ENCODE data around the gene BRAF. TPM values are rescaled to one million over a fixed set of nuclear protein-coding genes. Genes with fewer than 3 reads are reported as not detected.
"Not testable (repeated sequence)": the region's sequence is repeated elsewhere in the genome, so short reads cannot be mapped to it uniquely, and the experiment has no call there.

Gene BRAF
- total RNA-seq, 2 donors from 2014 or later, result 30.8 to 52.9 TPM

- DNase-seq (ENCODE audit: low spot score), result no peak
Measured at GRCh38 chr7:140863184-140863583, 61.5 kb downstream of the BRAF start.

DNA sequence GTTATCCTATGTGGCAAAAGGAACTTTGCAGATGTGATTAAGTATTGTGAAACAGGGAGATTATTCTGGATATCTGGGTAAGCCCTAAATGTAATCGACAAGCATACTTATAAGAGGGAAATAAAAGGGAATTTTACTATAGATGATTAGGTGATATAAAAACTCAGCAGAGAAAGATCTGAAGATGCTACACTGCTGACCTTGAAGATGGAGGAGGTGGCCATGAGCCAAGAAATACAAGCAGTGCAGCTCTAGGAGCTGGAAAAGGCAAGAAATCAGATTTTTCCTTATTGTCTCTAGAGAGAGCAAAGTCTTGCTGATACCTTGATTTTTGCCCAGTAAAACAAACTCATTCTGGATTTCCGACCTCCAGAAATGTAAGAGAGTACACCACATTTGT is 67.7 kb downstream of the BRAF start:
- intact Hi-C loops (cut with DNase I), result no loop called here
- 83% methylated on average over 2 of the region's 2 CpGs for WGBS
- TF ChIP-seq POLR2A (IDR thresholded peaks at IDR 0.05) (no peak), CTCF (IDR thresholded peaks at IDR 0.05) (no peak), POLR2AphosphoS5 (IDR thresholded peaks at IDR 0.05) (no peak)

More at GRCh38 chr7:140863184-140863583, 61.5 kb downstream of the BRAF start:
- Histone ChIP-seq H3K27me3 (replicated peaks; ENCODE audit: insufficient read depth) (no peaks in the 10 kb centered on the region), H3K9me3 (no peaks in the 10 kb centered on the region), H3K27ac (no peak overlapping the region), H3K36me3 (no peaks in the 10 kb centered on the region), H3K4me1 (replicated peaks) (no peaks in the 10 kb centered on the region), H3K4me3 (no peak overlapping the region)
- 89% methylated on average over 2 of the region's 2 CpGs for WGBS
- intact Hi-C loops (cut with DNase I), result no loop called here
- TF ChIP-seq POLR2A (IDR thresholded peaks at IDR 0.05) (no peak), CTCF (IDR thresholded peaks at IDR 0.05) (no peak), POLR2AphosphoS5 (IDR thresholded peaks at IDR 0.05) (no peak)

GRCh38 chr7:140841166-140841715 is 83.5 kb downstream of the BRAF start:
- H3K27ac ChIP-seq, result no peak overlapping the region
- intact Hi-C loops (cut with DNase I), result no loop called here
- TF ChIP-seq CTCF (IDR thresholded peaks at IDR 0.05) (no peak), POLR2AphosphoS5 (IDR thresholded peaks at IDR 0.05) (no peak), POLR2A (IDR thresholded peaks at IDR 0.05) (no peak)
- H3K4me1 ChIP-seq (replicated peaks), result no peaks in the 10 kb centered on the region
- H3K4me3 ChIP-seq, result no peak overlapping the region
- no peaks in the 10 kb centered on the region for H3K27me3 ChIP-seq (replicated peaks; ENCODE audit: insufficient read depth)
- DNase-seq (ENCODE audit: low spot score), result no peak
- 83% methylated on average over 1 of the region's 1 CpG for WGBS
- no peaks in the 10 kb centered on the region for H3K9me3 ChIP-seq
- no peaks in the 10 kb centered on the region for H3K36me3 ChIP-seq

More for the DNA sequence above, 67.7 kb downstream of the BRAF start:
- Histone ChIP-seq H3K27me3 (replicated peaks; ENCODE audit: insufficient read depth) (no peaks in the 10 kb centered on the region), H3K4me3 (no peak overlapping the region), H3K4me1 (replicated peaks) (no peaks in the 10 kb centered on the region), H3K27ac (no peak overlapping the region), H3K36me3 (no peaks in the 10 kb centered on the region), H3K9me3 (no peaks in the 10 kb centered on the region)
- no peak for DNase-seq (ENCODE audit: low spot score)

DNA sequence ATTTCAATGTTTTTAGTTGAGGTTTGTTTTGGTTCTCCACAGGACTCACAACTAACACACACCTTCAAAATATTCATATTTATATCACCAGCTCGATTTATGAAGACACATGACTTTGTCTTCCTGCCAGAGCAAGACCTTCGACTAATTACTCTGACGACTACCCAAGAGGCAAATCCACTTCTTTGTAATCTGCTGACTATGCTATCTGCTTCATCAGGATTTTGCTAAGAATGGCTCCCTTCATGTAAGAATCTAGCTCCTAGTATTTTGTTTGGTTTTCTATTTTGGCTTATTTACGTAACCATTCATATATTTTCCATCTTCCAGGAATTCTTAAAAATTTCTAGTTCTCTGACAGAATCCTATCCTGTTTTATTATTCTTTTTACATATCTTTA is 93.0 kb downstream of the BRAF start:
- Histone ChIP-seq H3K36me3 (no peaks in the 10 kb centered on the region), H3K4me1 (replicated peaks) (no peaks in the 10 kb centered on the region), H3K27me3 (replicated peaks; ENCODE audit: insufficient read depth) (no peaks in the 10 kb centered on the region), H3K9me3 (no peaks in the 10 kb centered on the region), H3K27ac (no peak overlapping the region), H3K4me3 (no peak overlapping the region)
- intact Hi-C loops (cut with DNase I), result no loop called here
- no peak for TF ChIP-seq POLR2A (IDR thresholded peaks at IDR 0.05)
- WGBS, result 93% methylated on average over 4 of the region's 4 CpGs
- no peak for DNase-seq (ENCODE audit: low spot score)

DNA sequence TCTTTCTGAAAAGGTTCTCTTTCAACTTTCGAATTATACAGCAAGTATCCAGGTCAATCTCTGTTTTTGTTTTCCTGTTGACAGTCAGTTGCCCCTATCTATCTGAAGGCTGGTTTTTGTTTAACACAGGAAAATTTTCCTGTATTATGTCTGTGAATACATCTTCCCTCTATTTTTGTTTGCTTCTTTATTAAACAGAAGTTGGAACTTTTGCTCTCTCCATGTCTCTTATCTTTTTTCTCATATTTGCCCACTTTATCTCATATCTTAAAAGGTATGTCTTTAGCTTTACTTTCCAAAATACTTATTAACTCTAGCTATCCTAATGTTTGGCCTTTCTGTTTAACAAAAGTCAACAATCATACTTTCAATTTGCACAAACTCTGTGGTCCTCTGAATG is 95.0 kb downstream of the BRAF start:
- intact Hi-C loops (cut with DNase I), result no loop called here
- no peak overlapping the region for H3K4me3 ChIP-seq
- no peak for DNase-seq (ENCODE audit: low spot score)
- TF ChIP-seq POLR2A (IDR thresholded peaks at IDR 0.05), result no peak
- TF ChIP-seq POLR2AphosphoS5 (IDR thresholded peaks at IDR 0.05), result no peak
- no peaks in the 10 kb centered on the region for H3K36me3 ChIP-seq
- H3K4me1 ChIP-seq (replicated peaks), result no peaks in the 10 kb centered on the region
- 90% methylated on average over 1 of the region's 1 CpG for WGBS
- no peak overlapping the region for H3K27ac ChIP-seq
- H3K9me3 ChIP-seq, result no peaks in the 10 kb centered on the region
- H3K27me3 ChIP-seq (replicated peaks; ENCODE audit: insufficient read depth), result no peaks in the 10 kb centered on the region

DNA sequence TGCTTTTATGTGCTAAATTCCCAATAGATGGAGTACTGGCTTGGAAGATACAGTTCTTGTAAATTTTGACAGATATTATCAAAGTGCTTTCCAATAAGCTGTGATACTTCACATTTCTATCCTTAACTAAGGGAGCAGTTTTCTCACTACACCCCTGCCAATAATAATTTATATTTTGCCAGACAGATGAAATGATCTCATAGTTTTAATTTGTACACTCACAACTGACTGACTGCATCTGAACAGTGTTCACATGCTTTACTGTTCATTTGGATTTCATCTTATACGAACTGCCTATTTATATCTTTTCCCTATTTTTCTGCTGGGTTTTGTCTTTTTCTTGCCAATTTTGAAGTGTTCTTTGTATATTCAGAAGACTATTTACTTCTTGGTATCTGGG is 96.0 kb downstream of the BRAF start:
- intact Hi-C loops (cut with DNase I), result no loop called here
- Histone ChIP-seq H3K27me3 (replicated peaks; ENCODE audit: insufficient read depth) (no peaks in the 10 kb centered on the region), H3K9me3 (no peaks in the 10 kb centered on the region), H3K4me3 (no peak overlapping the region), H3K4me1 (replicated peaks) (no peaks in the 10 kb centered on the region), H3K36me3 (no peaks in the 10 kb centered on the region), H3K27ac (no peak overlapping the region)
- WGBS, result 96% methylated on average over 1 of the region's 1 CpG
- no peak for DNase-seq (ENCODE audit: low spot score)
- no peak for TF ChIP-seq POLR2A (IDR thresholded peaks at IDR 0.05)
- no peak for TF ChIP-seq POLR2AphosphoS5 (IDR thresholded peaks at IDR 0.05)
- TF ChIP-seq CTCF (IDR thresholded peaks at IDR 0.05), result no peak

GRCh38 chr7:140817383-140817782 is 107.3 kb downstream of the BRAF start:
- H3K4me1 ChIP-seq (replicated peaks); H3K36me3 ChIP-seq; H3K9me3 ChIP-seq; H3K4me3 ChIP-seq; DNase-seq (ENCODE audit: low spot score); H3K27ac ChIP-seq; H3K27me3 ChIP-seq (replicated peaks; ENCODE audit: insufficient read depth): not testable (repeated sequence)
- intact Hi-C loops (cut with DNase I), result loop anchor here (10.0 kb wide), 1 partner anchor 717 kb away; no protein-coding TSS in a partner anchor

All from prostate gland (tissue), 2 donors.